HEK293 (cell line): ENCODE results near the gene BORA.

Experiments used
- CTCF ChIA-PET: fragments of 350-600 bp; formaldehyde crosslinking; extraction: SDS; loops from one replicate; lab custom pipeline; 2021; ENCODE audit warnings: antibody characterized with exemption; lab: Yijun Ruan, JAX
- POLR2A ChIA-PET: fragments of 300-600 bp; formaldehyde crosslinking; extraction: SDS; loops from one replicate; lab custom pipeline; 2020; ENCODE audit warnings: antibody characterized with exemption, inconsistent platforms; lab: Yijun Ruan, JAX
- H3K27ac ChIP-seq: fragments of 200-500 bp; sonication (Bioruptor generic); 2 replicates; pipeline ENCODE4 v1.5.1; 2014; ENCODE audit warnings: low read depth, low read length, control low read depth, inconsistent platforms; ENCODE audit errors: extremely low read depth
- H3K36me3 ChIP-seq, 2 experiments: fragments of 200-500 bp in 1 of 2; sonication (Bioruptor generic) in 1 of 2; 1 replicate in 1 of 2; 2 replicates in 1 of 2; pipeline ENCODE4 v1.5.1; 2014 to 2017; ENCODE audit warnings: inconsistent platforms in 2 of 2, low read length in 2 of 2; ENCODE audit not compliant: control insufficient read depth in 2 of 2, insufficient read depth in 1 of 2
- H3K4me1 ChIP-seq: fragments of 200-500 bp; sonication (Bioruptor generic); 2 replicates; pipeline ENCODE4 v1.5.1; 2014; ENCODE audit warnings: mild to moderate bottlenecking, low read length, inconsistent platforms; ENCODE audit not compliant: control insufficient read depth, insufficient read depth
- H3K4me3 ChIP-seq: 2 replicates; pipeline ENCODE4 v1.5.1; 2011; ENCODE audit warnings: low read depth, mild to moderate bottlenecking, control low read depth, low read length, moderate library complexity
- H3K9me3 ChIP-seq: fragments of 200-500 bp; sonication (Bioruptor generic); 2 replicates; pipeline ENCODE4 v1.5.1; 2014; ENCODE audit warnings: low read depth, low read length, inconsistent platforms; ENCODE audit not compliant: control insufficient read depth, insufficient read depth
- OVOL3 ChIP-seq: fragments of 450-650 bp; formaldehyde crosslinking; IDR thresholded peaks from 2 replicates; pipeline ENCODE4 v1.5.1; 2016; ENCODE audit warnings: missing biosample characterization, missing genetic modification characterization
- RBAK ChIP-seq: fragments of 450-650 bp; formaldehyde crosslinking; IDR thresholded peaks from 2 replicates; pipeline ENCODE4 v1.5.1; 2016; ENCODE audit warnings: missing biosample characterization, missing genetic modification characterization
- YY2 ChIP-seq: fragments of 450-650 bp; formaldehyde crosslinking; IDR thresholded peaks from 2 replicates; pipeline ENCODE4 v1.5.1; 2016; ENCODE audit warnings: missing biosample characterization, missing genetic modification characterization
- ZFP3 ChIP-seq: fragments of 450-650 bp; formaldehyde crosslinking; IDR thresholded peaks from 2 replicates; pipeline ENCODE4 v1.5.1; 2016; ENCODE audit warnings: low read depth, missing biosample characterization, missing genetic modification characterization
- ZNF157 ChIP-seq: fragments of 450-650 bp; formaldehyde crosslinking; IDR thresholded peaks from 2 replicates; pipeline ENCODE4 v1.5.1; 2016; ENCODE audit warnings: missing biosample characterization, missing genetic modification characterization
- ZNF16 ChIP-seq: fragments of 450-650 bp; formaldehyde crosslinking; IDR thresholded peaks from 2 replicates; pipeline ENCODE4 v1.5.1; 2016; ENCODE audit warnings: low read depth, missing biosample characterization, missing genetic modification characterization
- ZNF214 ChIP-seq: fragments of 450-650 bp; formaldehyde crosslinking; IDR thresholded peaks from 2 replicates; pipeline ENCODE4 v1.5.1; 2017; ENCODE audit warnings: missing biosample characterization, mild to moderate bottlenecking, missing genetic modification characterization, borderline replicate concordance
- ZNF223 ChIP-seq: fragments of 450-650 bp; formaldehyde crosslinking; IDR thresholded peaks from 2 replicates; pipeline ENCODE4 v1.5.1; 2016; ENCODE audit warnings: missing biosample characterization, missing genetic modification characterization
- ZNF350 ChIP-seq: fragments of 450-650 bp; formaldehyde crosslinking; IDR thresholded peaks from 2 replicates; pipeline ENCODE4 v1.5.0; 2017; ENCODE audit warnings: missing biosample characterization, mild to moderate bottlenecking, missing genetic modification characterization
- ZNF366 ChIP-seq: fragments of 450-650 bp; formaldehyde crosslinking; conservative IDR thresholded peaks from 2 replicates; pipeline ENCODE4 v1.5.1; 2016; ENCODE audit warnings: missing biosample characterization, missing genetic modification characterization
- ZNF423 ChIP-seq: fragments of 450-650 bp; formaldehyde crosslinking; IDR thresholded peaks from 2 replicates; pipeline ENCODE4 v1.5.1; 2016; ENCODE audit warnings: missing biosample characterization, missing genetic modification characterization
- ZNF473 ChIP-seq: fragments of 450-650 bp; formaldehyde crosslinking; IDR thresholded peaks from 2 replicates; pipeline ENCODE4 v1.5.1; 2017; ENCODE audit warnings: missing biosample characterization, missing genetic modification characterization
- ZNF521 ChIP-seq: fragments of 450-650 bp; formaldehyde crosslinking; IDR thresholded peaks from 2 replicates; pipeline ENCODE4 v1.5.1; 2017; ENCODE audit warnings: missing biosample characterization, mild to moderate bottlenecking, missing genetic modification characterization
- ZNF544 ChIP-seq: fragments of 450-650 bp; formaldehyde crosslinking; IDR thresholded peaks from 2 replicates; pipeline ENCODE4 v1.5.0; 2017; ENCODE audit warnings: missing biosample characterization, missing genetic modification characterization
- ZNF585B ChIP-seq: fragments of 450-650 bp; formaldehyde crosslinking; IDR thresholded peaks from 2 replicates; pipeline ENCODE4 v1.5.1; 2016; ENCODE audit warnings: missing biosample characterization, missing genetic modification characterization
- ZNF600 ChIP-seq: fragments of 450-650 bp; formaldehyde crosslinking; IDR thresholded peaks from 2 replicates; pipeline ENCODE4 v1.5.1; 2016; ENCODE audit warnings: missing biosample characterization, missing genetic modification characterization
- ZNF610 ChIP-seq: fragments of 450-650 bp; formaldehyde crosslinking; IDR thresholded peaks from 2 replicates; pipeline ENCODE4 v1.5.1; 2016; ENCODE audit warnings: missing biosample characterization, missing genetic modification characterization, borderline replicate concordance
- ZNF623 ChIP-seq: fragments of 450-650 bp; formaldehyde crosslinking; IDR thresholded peaks from 2 replicates; pipeline ENCODE4 v1.5.1; 2016; ENCODE audit warnings: missing biosample characterization, missing genetic modification characterization
- ZNF791 ChIP-seq: fragments of 450-650 bp; formaldehyde crosslinking; IDR thresholded peaks from 2 replicates; pipeline ENCODE4 v1.5.1; 2016; ENCODE audit warnings: missing biosample characterization, missing genetic modification characterization
- ZNF792 ChIP-seq: fragments of 450-650 bp; formaldehyde crosslinking; IDR thresholded peaks from 2 replicates; pipeline ENCODE4 v1.5.1; 2016; ENCODE audit warnings: missing biosample characterization, missing genetic modification characterization
- TF ChIP-seq, protein P1 (sequence below): fragments of 450-650 bp; formaldehyde crosslinking; IDR thresholded peaks from 2 replicates; pipeline ENCODE4 v1.5.1; 2016; ENCODE audit warnings: missing biosample characterization, missing genetic modification characterization
- TF ChIP-seq, protein P2 (sequence below): fragments of 450-650 bp; formaldehyde crosslinking; IDR thresholded peaks from 2 replicates; pipeline ENCODE4 v1.5.1; 2016; ENCODE audit warnings: missing biosample characterization, missing genetic modification characterization

BORA gene

DNA sequence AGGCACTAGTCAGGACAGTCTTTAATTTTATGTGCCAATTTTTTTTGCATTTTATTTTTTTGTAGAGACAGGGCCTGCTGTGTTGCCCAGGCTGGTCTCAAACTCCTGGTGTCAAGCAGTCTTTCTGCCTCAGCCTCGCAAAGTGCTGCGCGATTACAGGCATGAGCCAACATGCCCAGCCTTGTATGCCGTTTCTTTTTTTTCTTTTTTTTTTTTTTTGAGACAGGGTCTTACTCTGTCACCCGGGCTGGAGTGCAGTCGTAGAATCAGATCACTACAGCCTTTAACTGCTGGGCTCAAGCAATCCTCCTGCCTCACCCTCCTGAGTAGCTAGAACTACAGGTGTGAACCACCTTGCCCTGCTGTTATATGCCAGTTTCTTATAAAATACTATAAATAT is 26.4 kb downstream of the BORA start:
- no peak overlapping the region for H3K4me3 ChIP-seq
- no peaks in the 10 kb centered on the region for H3K9me3 ChIP-seq
- no peak for TF ChIP-seq ZNF223 (tag by site-specific recombination)
- TF ChIP-seq, protein P1, sequence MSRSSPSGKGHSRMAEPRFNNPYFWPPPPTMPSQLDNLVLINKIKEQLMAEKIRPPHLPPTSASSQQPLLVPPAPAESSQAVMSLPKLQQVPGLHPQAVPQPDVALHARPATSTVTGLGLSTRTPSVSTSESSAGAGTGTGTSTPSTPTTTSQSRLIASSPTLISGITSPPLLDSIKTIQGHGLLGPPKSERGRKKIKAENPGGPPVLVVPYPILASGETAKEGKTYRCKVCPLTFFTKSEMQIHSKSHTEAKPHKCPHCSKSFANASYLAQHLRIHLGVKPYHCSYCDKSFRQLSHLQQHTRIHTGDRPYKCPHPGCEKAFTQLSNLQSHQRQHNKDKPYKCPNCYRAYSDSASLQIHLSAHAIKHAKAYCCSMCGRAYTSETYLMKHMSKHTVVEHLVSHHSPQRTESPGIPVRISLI = peak; percentile 56; the same call in 1 of the 2 replicates
- H3K27ac ChIP-seq = no peak overlapping the region
- H3K4me1 ChIP-seq = no peaks in the 10 kb centered on the region
- ChIA-PET CTCF (no interaction called here), POLR2A (no interaction called here)
- peaks cover 0 to 99% of the 10 kb centered on the region in 2 experiments; a peak in 1 of 3 replicates for H3K36me3 ChIP-seq

DNA sequence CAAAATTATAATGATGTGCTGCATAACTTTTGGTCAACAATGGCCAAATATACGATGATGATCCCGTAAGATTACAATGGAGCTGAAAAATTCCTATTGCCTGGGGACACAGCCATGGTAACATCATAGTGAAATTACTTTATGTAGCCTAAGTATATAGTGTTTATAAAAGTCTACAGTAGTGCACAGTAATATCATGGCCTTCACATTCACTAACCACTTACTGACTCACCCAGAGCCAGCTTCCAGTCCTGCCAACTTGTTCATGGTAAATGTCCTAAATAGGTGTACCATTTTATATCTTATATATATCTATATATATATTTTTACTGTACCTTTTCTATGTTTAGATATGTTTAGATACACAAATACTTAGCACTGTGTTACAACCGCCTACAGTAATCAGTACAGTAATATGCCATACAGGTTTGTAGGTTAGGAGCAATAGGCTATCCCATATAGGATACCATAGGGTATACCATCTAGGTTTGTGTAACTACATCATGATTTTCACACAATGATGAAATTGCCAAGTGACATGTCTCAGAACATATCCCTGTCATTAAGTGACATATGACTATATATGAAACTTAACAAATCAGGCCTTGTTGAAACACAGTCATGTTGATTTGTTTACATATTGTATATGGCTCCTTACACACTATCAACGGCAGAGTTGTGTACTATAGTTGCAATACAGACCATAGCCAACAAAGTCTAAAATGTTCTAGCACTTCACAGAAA is 30.2 kb downstream of the BORA start:
- Histone ChIP-seq H3K36me3 (peaks cover 0 to 99% of the 10 kb centered on the region in 2 experiments), H3K9me3 (no peaks in the 10 kb centered on the region)

DNA sequence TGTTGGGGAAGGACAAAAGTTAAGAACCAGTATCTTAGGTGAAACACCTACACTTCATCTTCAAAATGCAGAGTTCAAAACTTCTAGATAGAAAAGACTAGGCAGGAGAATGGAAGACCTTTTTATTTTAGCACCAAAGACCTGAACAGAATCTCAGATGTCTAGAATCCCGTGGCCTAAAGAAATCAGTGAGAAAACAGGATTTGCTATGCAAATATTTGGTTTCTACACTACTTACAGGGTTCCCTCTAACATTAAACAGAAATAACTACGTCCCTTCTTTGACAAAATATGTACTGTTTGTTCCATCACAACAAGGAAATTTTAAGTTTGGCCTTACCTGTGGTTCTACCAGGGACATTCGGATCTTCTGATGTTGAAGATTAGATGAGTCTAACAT is 32.5 kb downstream of the BORA start:
- TF ChIP-seq ZNF350 (tag by site-specific recombination) (no peak), YY2 (tag by site-specific recombination) (no peak), ZNF600 (tag by site-specific recombination) (no peak), ZNF157 (tag by site-specific recombination) (no peak), ZNF623 (tag by site-specific recombination) (no peak), ZNF585B (tag by site-specific recombination) (no peak)
- Histone ChIP-seq H3K4me3 (no peak overlapping the region), H3K27ac (no peak overlapping the region), H3K9me3 (no peaks in the 10 kb centered on the region), H3K36me3 (peaks cover 5 to 97% of the 10 kb centered on the region in 2 experiments), H3K4me1 (no peaks in the 10 kb centered on the region)
- POLR2A ChIA-PET = no interaction called here
- CTCF ChIA-PET = no interaction called here

More for the DNA sequence above, 30.2 kb downstream of the BORA start:
- Histone ChIP-seq H3K4me1 (no peaks in the 10 kb centered on the region), H3K4me3 (no peak overlapping the region), H3K27ac (no peak overlapping the region)
- POLR2A ChIA-PET = no interaction called here
- CTCF ChIA-PET = no interaction called here
- TF ChIP-seq ZNF610 (tag by site-specific recombination) = no peak

DNA sequence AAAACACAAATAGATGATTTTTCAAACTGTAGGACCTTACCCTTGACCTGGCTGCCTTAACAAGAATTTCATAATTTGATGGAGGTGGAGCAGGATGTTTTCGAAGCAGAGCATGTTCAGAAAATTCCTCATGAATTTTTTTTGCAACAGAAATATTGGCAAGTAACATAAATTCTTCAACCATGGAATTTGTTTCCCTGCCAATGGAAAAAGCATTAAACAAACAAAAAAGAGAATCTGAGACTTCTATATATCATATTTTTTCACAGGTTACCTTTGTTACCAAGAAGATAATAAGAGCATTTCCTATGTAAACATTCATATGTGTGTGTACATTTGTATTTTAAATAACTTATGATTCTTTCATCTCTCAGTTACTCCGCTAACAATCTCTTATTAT is 35.7 kb downstream of the BORA start:
- Histone ChIP-seq H3K27ac (no peak overlapping the region), H3K4me3 (no peak overlapping the region)
- TF ChIP-seq ZNF544 (tag by site-specific recombination) (no peak), ZNF473 (tag by site-specific recombination) (no peak), ZNF791 (tag by site-specific recombination) (no peak), RBAK (no peak), ZNF366 (tag by site-specific recombination) (no peak), ZNF521 (tag by site-specific recombination) (no peak), ZNF16 (tag by site-specific recombination) (no peak), ZFP3 (tag by site-specific recombination) (no peak), ZNF792 (tag by site-specific recombination) (no peak), OVOL3 (tag by site-specific recombination) (no peak), ZNF214 (tag by site-specific recombination) (no peak), ZNF423 (no peak)
- TF ChIP-seq, protein P2, sequence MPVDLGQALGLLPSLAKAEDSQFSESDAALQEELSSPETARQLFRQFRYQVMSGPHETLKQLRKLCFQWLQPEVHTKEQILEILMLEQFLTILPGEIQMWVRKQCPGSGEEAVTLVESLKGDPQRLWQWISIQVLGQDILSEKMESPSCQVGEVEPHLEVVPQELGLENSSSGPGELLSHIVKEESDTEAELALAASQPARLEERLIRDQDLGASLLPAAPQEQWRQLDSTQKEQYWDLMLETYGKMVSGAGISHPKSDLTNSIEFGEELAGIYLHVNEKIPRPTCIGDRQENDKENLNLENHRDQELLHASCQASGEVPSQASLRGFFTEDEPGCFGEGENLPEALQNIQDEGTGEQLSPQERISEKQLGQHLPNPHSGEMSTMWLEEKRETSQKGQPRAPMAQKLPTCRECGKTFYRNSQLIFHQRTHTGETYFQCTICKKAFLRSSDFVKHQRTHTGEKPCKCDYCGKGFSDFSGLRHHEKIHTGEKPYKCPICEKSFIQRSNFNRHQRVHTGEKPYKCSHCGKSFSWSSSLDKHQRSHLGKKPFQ (tag by site-specific recombination) = no peak
- TF ChIP-seq, all 188 proteins: peak for 0
- POLR2A ChIA-PET = no interaction called here
- H3K36me3 ChIP-seq = peaks cover 5 to 99% of the 10 kb centered on the region in 2 experiments
- no peaks in the 10 kb centered on the region for H3K4me1 ChIP-seq
- CTCF ChIA-PET = no interaction called here
- no peaks in the 10 kb centered on the region for H3K9me3 ChIP-seq
